Measurements from ENCODE around the gene F10. TPM values are rescaled to one million over a fixed set of nuclear protein-coding genes. Genes with fewer than 3 reads are reported as not detected.
A peak's percentile ranks its signal among the peaks of the same experiment; 100 is the strongest.

The F10 gene
- total and polyA plus RNA-seq, 2 of the 13 experiments (the other 11 are each of a cell fraction or from before 2014, with no cell fraction given): 58.4 to 237 TPM

DNA sequence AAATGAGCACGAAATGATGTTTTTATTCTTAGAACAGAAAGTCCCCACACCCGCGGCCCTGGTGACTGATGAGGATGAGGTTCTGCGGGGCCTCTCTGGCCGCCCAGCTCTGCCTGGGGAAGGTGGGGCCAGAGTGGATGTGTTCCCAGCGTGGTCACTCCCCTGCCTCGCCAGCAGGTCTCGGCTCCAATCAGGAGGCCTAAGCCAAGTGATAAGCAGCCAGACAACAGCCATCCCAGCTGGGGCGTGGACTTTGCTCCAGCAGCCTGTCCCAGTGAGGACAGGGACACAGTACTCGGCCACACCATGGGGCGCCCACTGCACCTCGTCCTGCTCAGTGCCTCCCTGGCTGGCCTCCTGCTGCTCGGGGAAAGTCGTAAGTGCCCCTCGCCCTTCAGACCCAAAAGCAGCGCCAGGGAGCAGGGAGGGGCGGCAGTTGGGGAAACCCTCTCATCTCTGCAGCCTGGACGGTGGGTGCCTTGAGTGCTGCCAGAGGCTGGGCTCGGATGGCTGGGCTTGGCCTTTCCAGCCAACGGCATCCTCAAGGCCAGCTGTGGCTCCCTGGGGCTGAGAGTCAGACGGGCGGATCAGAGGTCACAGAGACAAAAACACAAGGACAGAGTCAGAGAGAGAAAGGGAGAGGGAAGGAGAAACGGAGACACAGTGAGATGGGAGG is at the start of gene F10 (continued):
- TF ChIP-seq ZNF136 (CRISPR knock-in tag; IDR thresholded peaks at IDR 0.05; ENCODE audit: low read depth): 0 out of 2 replicates have a peak, but pooled peaks have one; percentile 65
- TF ChIP-seq, protein P1, sequence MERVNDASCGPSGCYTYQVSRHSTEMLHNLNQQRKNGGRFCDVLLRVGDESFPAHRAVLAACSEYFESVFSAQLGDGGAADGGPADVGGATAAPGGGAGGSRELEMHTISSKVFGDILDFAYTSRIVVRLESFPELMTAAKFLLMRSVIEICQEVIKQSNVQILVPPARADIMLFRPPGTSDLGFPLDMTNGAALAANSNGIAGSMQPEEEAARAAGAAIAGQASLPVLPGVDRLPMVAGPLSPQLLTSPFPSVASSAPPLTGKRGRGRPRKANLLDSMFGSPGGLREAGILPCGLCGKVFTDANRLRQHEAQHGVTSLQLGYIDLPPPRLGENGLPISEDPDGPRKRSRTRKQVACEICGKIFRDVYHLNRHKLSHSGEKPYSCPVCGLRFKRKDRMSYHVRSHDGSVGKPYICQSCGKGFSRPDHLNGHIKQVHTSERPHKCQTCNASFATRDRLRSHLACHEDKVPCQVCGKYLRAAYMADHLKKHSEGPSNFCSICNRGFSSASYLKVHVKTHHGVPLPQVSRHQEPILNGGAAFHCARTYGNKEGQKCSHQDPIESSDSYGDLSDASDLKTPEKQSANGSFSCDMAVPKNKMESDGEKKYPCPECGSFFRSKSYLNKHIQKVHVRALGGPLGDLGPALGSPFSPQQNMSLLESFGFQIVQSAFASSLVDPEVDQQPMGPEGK (CRISPR knock-in tag; IDR thresholded peaks at IDR 0.05): peak; percentile 46; the same call in 1 of the 2 replicates
- no peak for TF ChIP-seq ZFP62 (CRISPR knock-in tag; IDR thresholded peaks at IDR 0.05)
- TF ChIP-seq NCOA1 (CRISPR knock-in tag; IDR thresholded peaks at IDR 0.05): no peak
- TF ChIP-seq ZNF230 (CRISPR knock-in tag; IDR thresholded peaks at IDR 0.05): peak; percentile 40; the same call in 1 of the 2 replicates
- peak; percentile 65; the same call in 1 of the 2 replicates for TF ChIP-seq DR1 (CRISPR knock-in tag; IDR thresholded peaks at IDR 0.05)
- TF ChIP-seq ZNF615 (CRISPR knock-in tag; IDR thresholded peaks at IDR 0.05; ENCODE audit: borderline replicate concordance): no peak
- TF ChIP-seq, protein P2, sequence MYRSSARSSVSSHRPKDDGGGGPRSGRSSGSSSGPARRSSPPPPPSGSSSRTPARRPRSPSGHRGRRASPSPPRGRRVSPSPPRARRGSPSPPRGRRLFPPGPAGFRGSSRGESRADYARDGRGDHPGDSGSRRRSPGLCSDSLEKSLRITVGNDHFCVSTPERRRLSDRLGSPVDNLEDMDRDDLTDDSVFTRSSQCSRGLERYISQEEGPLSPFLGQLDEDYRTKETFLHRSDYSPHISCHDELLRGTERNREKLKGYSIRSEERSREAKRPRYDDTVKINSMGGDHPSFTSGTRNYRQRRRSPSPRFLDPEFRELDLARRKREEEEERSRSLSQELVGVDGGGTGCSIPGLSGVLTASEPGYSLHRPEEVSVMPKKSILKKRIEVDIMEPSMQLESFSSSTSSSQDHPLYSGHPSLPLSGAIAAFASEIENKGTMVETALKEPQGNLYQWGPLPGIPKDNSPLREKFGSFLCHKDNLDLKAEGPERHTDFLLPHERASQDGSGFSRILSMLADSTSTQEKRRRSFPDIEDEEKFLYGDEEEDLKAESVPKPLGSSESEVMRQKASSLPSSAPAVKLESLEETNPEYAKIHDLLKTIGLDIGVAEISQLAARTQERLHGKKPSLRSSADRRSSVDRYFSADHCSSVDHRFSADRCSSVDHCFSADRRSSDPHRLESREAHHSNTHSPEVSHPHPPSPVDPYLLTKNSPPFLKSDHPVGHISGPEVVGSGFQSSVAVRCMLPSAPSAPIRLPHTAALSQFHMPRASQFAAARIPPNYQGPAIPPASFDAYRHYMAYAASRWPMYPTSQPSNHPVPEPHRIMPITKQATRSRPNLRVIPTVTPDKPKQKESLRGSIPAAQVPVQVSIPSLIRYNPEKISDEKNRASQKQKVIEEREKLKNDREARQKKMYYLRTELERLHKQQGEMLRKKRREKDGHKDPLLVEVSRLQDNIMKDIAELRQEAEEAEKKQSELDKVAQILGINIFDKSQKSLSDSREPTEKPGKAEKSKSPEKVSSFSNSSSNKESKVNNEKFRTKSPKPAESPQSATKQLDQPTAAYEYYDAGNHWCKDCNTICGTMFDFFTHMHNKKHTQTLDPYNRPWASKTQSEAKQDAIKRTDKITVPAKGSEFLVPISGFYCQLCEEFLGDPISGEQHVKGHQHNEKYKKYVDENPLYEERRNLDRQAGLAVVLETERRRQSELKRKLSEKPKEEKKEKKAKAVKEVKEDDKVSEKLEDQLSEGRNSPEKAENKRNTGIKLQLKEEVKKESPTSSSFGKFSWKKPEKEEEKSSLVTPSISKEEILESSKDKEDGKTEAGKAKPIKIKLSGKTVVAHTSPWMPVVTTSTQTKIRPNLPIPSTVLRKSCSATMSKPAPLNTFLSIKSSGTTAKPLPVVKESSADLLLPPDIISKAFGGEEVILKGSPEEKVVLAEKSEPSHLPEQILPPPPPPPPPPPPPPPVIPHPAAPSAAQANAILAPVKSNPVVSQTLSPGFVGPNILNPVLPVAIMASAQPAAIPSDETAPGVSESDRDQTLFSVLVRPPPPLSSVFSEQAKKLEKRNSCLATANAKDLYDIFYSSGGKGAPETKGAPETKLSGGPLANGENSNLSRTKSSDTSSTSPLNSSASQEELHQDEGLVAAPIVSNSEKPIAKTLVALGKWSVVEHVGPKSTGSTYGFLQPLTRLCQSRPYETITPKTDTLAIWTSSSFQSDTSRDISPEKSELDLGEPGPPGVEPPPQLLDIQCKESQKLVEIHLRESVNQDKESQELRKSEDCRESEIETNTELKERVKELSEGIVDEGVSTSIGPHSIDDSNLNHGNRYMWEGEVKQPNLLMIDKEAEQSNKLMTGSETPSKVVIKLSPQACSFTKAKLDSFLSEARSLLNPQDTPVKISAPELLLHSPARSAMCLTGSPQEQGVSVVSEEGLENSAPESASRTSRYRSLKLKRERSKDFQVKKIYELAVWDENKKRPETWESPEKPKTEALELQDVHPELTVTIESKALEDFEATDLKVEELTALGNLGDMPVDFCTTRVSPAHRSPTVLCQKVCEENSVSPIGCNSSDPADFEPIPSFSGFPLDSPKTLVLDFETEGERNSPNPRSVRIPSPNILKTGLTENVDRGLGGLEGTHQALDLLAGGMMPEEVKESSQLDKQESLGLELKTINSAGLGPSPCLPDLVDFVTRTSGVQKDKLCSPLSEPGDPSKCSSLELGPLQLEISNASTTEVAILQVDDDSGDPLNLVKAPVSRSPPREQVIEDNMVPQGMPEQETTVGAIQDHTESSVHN (CRISPR knock-in tag; IDR thresholded peaks at IDR 0.05): peak; percentile 76; the same call in 1 of the 2 replicates
- TF ChIP-seq FOSL1 (CRISPR knock-in tag; IDR thresholded peaks at IDR 0.05; ENCODE audit: borderline replicate concordance): no peak
- no peak for TF ChIP-seq HOXA7 (CRISPR knock-in tag; IDR thresholded peaks at IDR 0.05)
- TF ChIP-seq, protein P3, sequence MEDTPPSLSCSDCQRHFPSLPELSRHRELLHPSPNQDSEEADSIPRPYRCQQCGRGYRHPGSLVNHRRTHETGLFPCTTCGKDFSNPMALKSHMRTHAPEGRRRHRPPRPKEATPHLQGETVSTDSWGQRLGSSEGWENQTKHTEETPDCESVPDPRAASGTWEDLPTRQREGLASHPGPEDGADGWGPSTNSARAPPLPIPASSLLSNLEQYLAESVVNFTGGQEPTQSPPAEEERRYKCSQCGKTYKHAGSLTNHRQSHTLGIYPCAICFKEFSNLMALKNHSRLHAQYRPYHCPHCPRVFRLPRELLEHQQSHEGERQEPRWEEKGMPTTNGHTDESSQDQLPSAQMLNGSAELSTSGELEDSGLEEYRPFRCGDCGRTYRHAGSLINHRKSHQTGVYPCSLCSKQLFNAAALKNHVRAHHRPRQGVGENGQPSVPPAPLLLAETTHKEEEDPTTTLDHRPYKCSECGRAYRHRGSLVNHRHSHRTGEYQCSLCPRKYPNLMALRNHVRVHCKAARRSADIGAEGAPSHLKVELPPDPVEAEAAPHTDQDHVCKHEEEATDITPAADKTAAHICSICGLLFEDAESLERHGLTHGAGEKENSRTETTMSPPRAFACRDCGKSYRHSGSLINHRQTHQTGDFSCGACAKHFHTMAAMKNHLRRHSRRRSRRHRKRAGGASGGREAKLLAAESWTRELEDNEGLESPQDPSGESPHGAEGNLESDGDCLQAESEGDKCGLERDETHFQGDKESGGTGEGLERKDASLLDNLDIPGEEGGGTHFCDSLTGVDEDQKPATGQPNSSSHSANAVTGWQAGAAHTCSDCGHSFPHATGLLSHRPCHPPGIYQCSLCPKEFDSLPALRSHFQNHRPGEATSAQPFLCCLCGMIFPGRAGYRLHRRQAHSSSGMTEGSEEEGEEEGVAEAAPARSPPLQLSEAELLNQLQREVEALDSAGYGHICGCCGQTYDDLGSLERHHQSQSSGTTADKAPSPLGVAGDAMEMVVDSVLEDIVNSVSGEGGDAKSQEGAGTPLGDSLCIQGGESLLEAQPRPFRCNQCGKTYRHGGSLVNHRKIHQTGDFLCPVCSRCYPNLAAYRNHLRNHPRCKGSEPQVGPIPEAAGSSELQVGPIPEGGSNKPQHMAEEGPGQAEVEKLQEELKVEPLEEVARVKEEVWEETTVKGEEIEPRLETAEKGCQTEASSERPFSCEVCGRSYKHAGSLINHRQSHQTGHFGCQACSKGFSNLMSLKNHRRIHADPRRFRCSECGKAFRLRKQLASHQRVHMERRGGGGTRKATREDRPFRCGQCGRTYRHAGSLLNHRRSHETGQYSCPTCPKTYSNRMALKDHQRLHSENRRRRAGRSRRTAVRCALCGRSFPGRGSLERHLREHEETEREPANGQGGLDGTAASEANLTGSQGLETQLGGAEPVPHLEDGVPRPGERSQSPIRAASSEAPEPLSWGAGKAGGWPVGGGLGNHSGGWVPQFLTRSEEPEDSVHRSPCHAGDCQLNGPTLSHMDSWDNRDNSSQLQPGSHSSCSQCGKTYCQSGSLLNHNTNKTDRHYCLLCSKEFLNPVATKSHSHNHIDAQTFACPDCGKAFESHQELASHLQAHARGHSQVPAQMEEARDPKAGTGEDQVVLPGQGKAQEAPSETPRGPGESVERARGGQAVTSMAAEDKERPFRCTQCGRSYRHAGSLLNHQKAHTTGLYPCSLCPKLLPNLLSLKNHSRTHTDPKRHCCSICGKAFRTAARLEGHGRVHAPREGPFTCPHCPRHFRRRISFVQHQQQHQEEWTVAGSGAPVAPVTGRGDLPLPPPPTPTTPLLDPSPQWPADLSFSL (CRISPR knock-in tag; IDR thresholded peaks at IDR 0.05): no peak
- no peak for TF ChIP-seq SYNCRIP (IDR thresholded peaks at IDR 0.05; ENCODE audit: insufficient read depth, low read depth, low read length)
